ENCODE data around the gene IP6K1. TPM values are rescaled to one million over a fixed set of nuclear protein-coding genes. Genes with fewer than 3 reads are reported as not detected.
A peak's percentile ranks its signal among the peaks of the same experiment; 100 is the strongest.
"Not testable (repeated sequence)": the region's sequence is repeated elsewhere in the genome, so short reads cannot be mapped to it uniquely, and the experiment has no call there.

Gene IP6K1
- total RNA-seq, 4 donors from 2014 or later: 37.8 to 64.9 (median 43.5) TPM

DNA sequence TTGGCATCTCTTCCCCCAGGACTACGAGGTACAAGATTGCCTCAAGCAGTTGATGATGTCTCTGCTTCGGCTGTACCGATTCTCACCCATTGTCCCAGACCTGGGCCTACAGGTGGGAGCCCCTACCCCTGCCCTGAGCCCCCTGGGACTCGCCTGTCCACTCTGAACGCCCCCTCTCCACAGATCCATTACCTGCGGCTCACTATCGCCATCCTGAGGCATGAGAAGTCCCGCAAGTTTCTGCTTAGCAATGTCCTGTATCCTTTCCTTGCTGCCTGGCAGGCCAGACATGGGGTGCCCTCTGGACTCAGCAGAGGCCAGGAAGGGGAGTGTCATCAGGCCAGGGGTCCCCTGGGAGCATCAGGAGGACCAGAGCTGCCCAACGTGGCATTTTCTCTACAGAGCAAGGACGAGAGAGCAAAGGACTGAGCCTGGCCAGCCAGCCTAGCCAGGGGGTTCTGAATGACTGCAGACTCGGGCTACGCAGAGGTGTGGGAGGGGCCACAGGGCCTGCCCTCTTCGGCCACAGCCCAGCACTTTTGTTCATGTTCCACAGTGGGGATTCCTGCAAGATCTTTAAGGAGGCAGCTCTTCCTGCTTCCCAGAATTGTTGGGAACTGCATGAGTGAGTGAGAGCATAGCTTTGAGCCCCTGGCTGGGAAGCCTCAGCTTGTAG lies 85.8 kb downstream of the IP6K1 start:
- Histone ChIP-seq H3K36me3 (peaks cover 0 to 89% of the 10 kb centered on the region in 2 donors), H3K4me3 (no peak overlapping the region), H3K9me3 (no peaks in the 10 kb centered on the region), H3K4me1 (peaks cover 0 to 6% (median 0%) of the 10 kb centered on the region in 3 donors), H3K27me3 (no peaks in the 10 kb centered on the region), H3K27ac (no peak overlapping the region)
- ATAC-seq: no peak
- WGBS, 2 donors (ENCODE audit: low coverage in 1 of 2): 79% methylated on average over 5 of the region's 13 CpGs; no CpG with 5 or more reads in 1 of the 2 donors
- TF ChIP-seq POLR2A (IDR thresholded peaks at IDR 0.05): no peak
- no peak for TF ChIP-seq POLR2AphosphoS5 (IDR thresholded peaks at IDR 0.05)
- TF ChIP-seq EP300 (IDR thresholded peaks at IDR 0.05): no peak
- TF ChIP-seq, protein P1, sequence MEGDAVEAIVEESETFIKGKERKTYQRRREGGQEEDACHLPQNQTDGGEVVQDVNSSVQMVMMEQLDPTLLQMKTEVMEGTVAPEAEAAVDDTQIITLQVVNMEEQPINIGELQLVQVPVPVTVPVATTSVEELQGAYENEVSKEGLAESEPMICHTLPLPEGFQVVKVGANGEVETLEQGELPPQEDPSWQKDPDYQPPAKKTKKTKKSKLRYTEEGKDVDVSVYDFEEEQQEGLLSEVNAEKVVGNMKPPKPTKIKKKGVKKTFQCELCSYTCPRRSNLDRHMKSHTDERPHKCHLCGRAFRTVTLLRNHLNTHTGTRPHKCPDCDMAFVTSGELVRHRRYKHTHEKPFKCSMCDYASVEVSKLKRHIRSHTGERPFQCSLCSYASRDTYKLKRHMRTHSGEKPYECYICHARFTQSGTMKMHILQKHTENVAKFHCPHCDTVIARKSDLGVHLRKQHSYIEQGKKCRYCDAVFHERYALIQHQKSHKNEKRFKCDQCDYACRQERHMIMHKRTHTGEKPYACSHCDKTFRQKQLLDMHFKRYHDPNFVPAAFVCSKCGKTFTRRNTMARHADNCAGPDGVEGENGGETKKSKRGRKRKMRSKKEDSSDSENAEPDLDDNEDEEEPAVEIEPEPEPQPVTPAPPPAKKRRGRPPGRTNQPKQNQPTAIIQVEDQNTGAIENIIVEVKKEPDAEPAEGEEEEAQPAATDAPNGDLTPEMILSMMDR (IDR thresholded peaks at IDR 0.05): no peak

DNA sequence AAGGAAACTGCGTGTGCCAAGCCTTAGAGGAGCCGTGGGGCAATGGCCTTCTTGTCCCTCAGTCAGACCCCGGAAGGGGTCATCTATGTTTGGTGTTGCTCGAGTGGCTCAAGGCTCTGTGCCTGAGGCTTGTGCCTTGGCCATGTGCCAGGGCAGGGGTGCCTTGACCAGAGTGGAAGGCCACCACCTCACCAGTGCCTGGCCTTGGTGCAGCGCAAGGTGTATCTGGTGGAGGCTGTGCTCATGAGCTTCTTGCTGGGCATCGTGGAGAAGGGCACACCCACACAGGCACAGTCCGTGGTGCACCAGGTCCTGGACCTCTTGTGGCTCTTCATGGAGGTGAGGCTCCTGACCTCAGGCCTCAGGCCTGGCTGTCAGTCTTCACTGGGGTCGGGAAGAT lies 86.3 kb downstream of the IP6K1 start:
- Histone ChIP-seq H3K4me3 (no peak overlapping the region), H3K36me3 (peaks cover 0 to 83% of the 10 kb centered on the region in 2 donors), H3K4me1 (peaks cover 0 to 6% (median 0%) of the 10 kb centered on the region in 3 donors), H3K27ac (no peak overlapping the region), H3K9me3 (no peaks in the 10 kb centered on the region), H3K27me3 (no peaks in the 10 kb centered on the region)
- 42 to 88% methylated on average over 2 to 3 of the region's 8 CpGs for WGBS, 2 donors (ENCODE audit: low coverage in 1 of 2)
- no peak for ATAC-seq
- TF ChIP-seq, protein P1 (IDR thresholded peaks at IDR 0.05): no peak

DNA sequence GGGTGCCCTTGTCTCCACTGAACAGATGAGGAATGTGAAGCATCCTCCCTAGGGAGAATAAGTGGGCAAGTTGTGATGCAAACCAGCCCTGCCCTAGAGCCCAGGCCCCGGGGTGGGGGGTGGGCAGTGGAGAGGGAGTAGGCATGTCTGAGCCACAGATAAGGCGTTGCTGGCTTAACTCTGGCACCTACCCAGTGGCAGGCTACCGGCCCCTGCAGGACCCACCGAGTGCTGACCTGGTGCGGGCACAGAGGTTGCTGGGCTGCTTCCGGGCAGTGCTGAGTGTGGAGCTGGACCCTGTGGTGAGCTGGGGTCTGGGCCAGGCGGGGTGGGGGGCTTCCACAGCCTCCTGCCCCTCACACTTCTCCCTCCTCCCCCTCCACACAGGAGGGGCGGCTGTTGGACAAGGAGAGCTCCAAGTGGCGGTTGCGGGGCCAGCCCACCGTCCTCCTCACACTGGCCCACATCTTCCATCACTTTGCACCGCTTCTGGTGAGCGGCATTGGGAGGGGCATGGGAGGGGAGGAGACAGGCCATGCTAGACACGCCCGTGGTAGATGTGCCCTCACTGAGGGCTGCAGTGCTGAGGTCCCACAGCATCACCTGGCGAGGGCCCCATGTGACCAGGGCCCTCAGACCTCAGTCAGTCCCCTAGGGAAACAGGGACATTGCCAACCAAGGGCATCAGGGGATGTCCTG lies 86.9 kb downstream of the IP6K1 start:
- no peaks in the 10 kb centered on the region for H3K27me3 ChIP-seq
- WGBS, 2 donors (ENCODE audit: low coverage in 1 of 2): 20 to 80% methylated on average over 1 to 3 of the region's 16 CpGs
- H3K4me3 ChIP-seq: no peak overlapping the region
- no peak for TF ChIP-seq POLR2AphosphoS5 (IDR thresholded peaks at IDR 0.05)
- TF ChIP-seq, protein P1 (IDR thresholded peaks at IDR 0.05): no peak
- TF ChIP-seq EP300 (IDR thresholded peaks at IDR 0.05): no peak
- no peak for TF ChIP-seq POLR2A (IDR thresholded peaks at IDR 0.05)
- H3K27ac ChIP-seq: no peak overlapping the region
- peaks cover 0 to 6% (median 0%) of the 10 kb centered on the region in 3 donors for H3K4me1 ChIP-seq
- peaks cover 0 to 77% of the 10 kb centered on the region in 2 donors for H3K36me3 ChIP-seq
- no peaks in the 10 kb centered on the region for H3K9me3 ChIP-seq
- ATAC-seq: no peak

DNA sequence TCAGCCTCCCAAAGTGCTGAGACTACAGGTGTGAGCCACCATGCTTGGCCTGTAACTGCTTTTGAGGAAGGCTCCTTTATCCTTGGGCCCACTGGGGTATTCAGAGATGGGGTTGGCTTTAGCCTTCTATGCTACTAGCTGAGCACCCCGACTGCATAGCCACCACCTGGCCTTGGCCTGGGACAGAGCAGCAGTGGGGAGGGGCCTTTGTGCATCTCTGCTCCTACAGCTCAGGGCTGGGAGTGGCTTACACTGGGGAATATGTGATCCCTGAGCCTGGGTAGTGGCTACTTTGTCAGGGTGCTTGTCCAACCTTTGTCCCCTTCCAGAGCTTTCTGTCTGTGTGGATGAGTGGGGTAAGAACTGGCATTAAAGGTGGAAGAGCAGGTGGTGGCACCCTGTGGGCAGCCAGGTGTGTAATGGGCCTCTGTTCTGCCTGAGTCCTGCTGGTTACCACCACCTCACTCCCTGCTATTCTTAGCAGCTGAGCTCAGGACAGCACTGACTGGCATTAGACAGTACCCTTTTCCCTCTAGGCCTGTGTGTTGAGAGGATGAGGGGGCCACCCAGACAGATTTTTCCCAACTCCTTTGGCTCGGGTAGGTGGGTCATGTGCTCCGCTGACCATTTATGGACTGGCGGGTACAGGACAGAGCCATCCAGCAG lies 90.9 kb downstream of the IP6K1 start:
- not testable (repeated sequence) for H3K27ac ChIP-seq, ATAC-seq, H3K9me3 ChIP-seq, H3K27me3 ChIP-seq, H3K4me3 ChIP-seq
- no CpG with 5 or more reads among the region's 4 CpGs for WGBS, 2 donors (ENCODE audit: low coverage in 1 of 2)
- peaks cover 0 to 15% (median 9%) of the 10 kb centered on the region in 3 donors for H3K4me1 ChIP-seq
- H3K36me3 ChIP-seq: peaks cover 0 to 38% of the 10 kb centered on the region in 2 donors

DNA sequence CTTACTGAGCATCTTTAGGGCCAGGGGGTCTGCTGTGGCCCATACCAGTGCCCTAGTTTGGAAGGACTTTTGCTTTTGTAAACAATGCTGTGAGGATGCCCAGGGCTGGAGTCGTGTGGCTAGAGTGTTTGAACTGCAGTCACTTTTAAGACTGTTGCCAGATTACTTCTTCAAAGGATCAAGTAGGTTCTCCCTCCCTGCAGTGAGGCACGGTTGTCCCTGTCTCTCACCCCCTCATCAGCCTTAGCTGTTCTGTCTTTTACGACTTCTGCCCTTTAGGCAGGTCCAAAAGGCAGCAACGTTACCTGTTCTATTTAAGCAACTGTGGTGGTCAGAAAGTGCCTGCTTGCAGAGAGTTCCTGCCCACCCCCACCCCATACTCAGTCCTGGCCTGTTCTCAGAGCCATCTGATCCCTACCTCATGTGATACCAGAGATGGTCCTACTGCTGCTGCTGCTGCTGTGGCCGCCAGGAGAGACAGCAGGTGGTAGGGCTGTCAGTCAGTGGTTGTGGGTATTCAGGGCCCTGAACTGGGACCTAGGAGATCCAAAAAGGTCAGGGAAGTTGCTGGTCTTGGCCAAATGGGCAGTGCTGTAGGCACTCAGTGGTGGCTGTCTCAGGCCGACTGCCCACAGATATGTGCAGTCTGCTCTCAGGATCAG lies 91.8 kb downstream of the IP6K1 start:
- Histone ChIP-seq H3K36me3 (peaks cover 0 to 28% of the 10 kb centered on the region in 2 donors), H3K4me1 (peaks cover 0 to 23% (median 12%) of the 10 kb centered on the region in 3 donors)
- H3K27ac ChIP-seq, H3K4me3 ChIP-seq, ATAC-seq, H3K9me3 ChIP-seq, H3K27me3 ChIP-seq: not testable (repeated sequence)
- WGBS, 2 donors (ENCODE audit: low coverage in 1 of 2): 0 to 47% methylated on average over 1 to 4 of the region's 6 CpGs

DNA sequence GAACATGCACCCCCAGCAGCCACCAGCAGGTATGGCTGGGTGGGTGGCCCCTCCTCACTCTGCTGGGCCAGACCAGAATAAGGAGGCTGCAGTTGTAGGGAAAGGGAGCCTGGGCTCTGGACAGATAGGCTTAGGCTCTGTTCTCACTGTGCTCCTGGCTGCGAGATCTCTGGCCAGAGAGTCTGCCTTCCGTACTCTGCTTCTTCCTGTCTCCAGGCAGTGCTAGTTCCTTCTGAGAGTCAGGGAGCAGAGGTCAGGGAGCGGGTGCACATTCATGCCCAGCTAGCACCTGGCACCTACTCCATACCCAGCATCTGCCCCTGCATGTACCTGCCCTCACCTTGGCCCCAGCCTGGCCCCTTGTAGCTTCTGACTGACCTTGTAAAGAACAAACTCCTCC lies 94.9 kb downstream of the IP6K1 start:
- not testable (repeated sequence) for H3K36me3 ChIP-seq, H3K27ac ChIP-seq, H3K9me3 ChIP-seq, ATAC-seq, H3K4me3 ChIP-seq
- Histone ChIP-seq H3K27me3 (peaks cover 17% of the 10 kb centered on the region), H3K4me1 (peaks cover 0 to 40% (median 23%) of the 10 kb centered on the region in 3 donors)
- 67% methylated on average over 2 of the region's 3 CpGs; no CpG with 5 or more reads in 1 of the 2 donors for WGBS, 2 donors (ENCODE audit: low coverage in 1 of 2)

DNA sequence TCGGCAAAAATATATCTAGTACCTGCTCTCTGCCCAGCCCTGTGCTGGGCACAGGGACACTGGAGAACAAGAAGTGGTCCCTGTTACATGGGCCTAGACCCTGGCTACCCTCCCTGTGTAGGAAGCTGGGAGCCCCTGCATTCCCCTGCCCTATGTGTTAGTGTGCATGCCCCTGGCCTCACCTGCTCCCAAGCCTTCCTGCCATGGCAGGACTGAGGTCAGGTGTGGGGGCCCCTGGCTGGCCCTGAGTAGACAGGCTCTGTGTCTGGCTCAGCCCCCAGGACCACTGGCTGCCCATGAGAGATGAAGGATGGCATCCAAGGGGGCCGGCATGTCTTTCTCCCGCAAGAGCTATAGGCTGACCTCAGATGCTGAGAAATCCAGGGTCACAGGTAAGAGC lies 95.5 kb downstream of the IP6K1 start:
- ATAC-seq, H3K9me3 ChIP-seq, H3K27ac ChIP-seq, H3K4me3 ChIP-seq, H3K36me3 ChIP-seq: not testable (repeated sequence)
- peaks cover 0 to 47% (median 23%) of the 10 kb centered on the region in 3 donors for H3K4me1 ChIP-seq
- WGBS, 2 donors (ENCODE audit: low coverage in 1 of 2): no CpG with 5 or more reads among the region's 3 CpGs
- peaks cover 23% of the 10 kb centered on the region for H3K27me3 ChIP-seq

DNA sequence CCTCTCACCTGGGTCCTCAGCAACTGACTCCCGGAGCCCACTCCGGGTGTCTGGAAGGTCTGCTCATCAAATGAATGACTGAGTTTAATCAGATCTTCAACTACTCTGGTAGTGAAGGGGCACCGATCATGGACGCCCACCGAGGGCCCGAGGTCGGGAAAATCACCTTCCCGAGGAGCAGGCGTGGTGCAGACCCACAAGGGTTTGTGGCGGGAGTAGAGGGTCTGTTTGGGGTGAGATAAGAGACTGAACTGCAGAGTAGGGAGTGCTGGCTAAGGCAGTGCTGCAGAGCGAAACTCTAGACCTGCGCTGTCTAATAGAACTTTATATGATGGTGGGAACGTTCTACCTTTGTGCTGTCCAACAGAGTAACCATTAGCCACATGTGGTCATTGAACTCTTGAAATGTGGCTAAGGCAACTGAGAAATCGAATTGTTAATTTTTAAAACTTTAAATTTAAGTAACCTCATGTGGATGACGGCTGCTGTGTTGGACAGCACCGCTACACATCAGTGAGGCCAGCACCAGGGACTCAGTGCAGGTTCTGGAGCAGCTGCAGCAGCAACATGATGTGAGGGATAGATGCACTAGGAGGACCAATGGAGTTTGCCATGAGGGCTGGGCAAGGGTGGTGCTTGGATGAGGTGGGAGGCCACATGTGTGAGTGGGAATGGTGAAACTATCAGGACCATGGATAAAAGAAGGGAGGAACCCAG lies 96.3 kb downstream of the IP6K1 start:
- peak overlapping the region; percentile 50 to 98 for H3K4me3 ChIP-seq
- H3K36me3 ChIP-seq, ATAC-seq, H3K9me3 ChIP-seq: not testable (repeated sequence)
- peaks cover 0 to 48% (median 23%) of the 10 kb centered on the region in 3 donors for H3K4me1 ChIP-seq
- H3K27ac ChIP-seq: peak overlapping the region in 3 of 4 donors; percentile 76 to 82 (median 80)
- H3K27me3 ChIP-seq: peaks cover 25% of the 10 kb centered on the region
- 15 to 19% methylated on average over 5 to 10 of the region's 16 CpGs for WGBS, 2 donors (ENCODE audit: low coverage in 1 of 2)
